ENCODE data around the gene SPATA9. TPM values are rescaled to one million over a fixed set of nuclear protein-coding genes. Genes with fewer than 3 reads are reported as not detected.

SPATA9 gene
- total RNA-seq, 1 experiment from 2014 or later = not detected

GRCh38 chr5:95723632-95724369 is 41.0 kb upstream of the SPATA9 start:
- Histone ChIP-seq H2BK12ac (ENCODE audit: insufficient read length, low read depth, low read length) (no peak overlapping the region), H3K4me2 (ENCODE audit: insufficient read depth, insufficient read length, low read length) (no peak overlapping the region), H3K4ac (ENCODE audit: low read depth, low read length) (no peak overlapping the region), H3K4me1 (ENCODE audit: insufficient read depth, low read length) (peaks cover 4% of the 10 kb centered on the region; the same call in 1 of the 2 replicates), H4K5ac (ENCODE audit: insufficient read length, low read depth, low read length) (no peak overlapping the region), H3K79me2 (ENCODE audit: insufficient read depth, low read length) (no peaks in the 10 kb centered on the region), H3K23me2 (ENCODE audit: insufficient read length, low read depth, low read length, poor library complexity, severe bottlenecking) (no peaks in the 10 kb centered on the region), H2AFZ (ENCODE audit: low read length) (no peak overlapping the region), H2AK5ac (ENCODE audit: insufficient read length, low read length) (no peak overlapping the region), H3K23ac (ENCODE audit: insufficient read length, low read depth, low read length) (no peak overlapping the region), H3K79me1 (ENCODE audit: insufficient read depth, low read depth, low read length, poor library complexity, severe bottlenecking) (no peaks in the 10 kb centered on the region), H2BK15ac (ENCODE audit: low read depth, low read length) (no peak overlapping the region), H3K27ac (ENCODE audit: insufficient read length, low read depth, low read length) (no peak overlapping the region), H3K9ac (ENCODE audit: extremely low read depth, insufficient read length, low read length) (no peak overlapping the region), H3K27me3 (ENCODE audit: insufficient read depth, low read length) (peaks cover 2% of the 10 kb centered on the region; the same call in 1 of the 2 replicates), H3K56ac (ENCODE audit: insufficient read length, low read depth, low read length) (no peak overlapping the region), H3T11ph (ENCODE audit: low read length) (no peak overlapping the region), H2BK120ac (ENCODE audit: low read depth, low read length, poor library complexity, severe bottlenecking) (no peak overlapping the region), H4K8ac (replicated peaks; ENCODE audit: insufficient read length, low read depth, low read length) (no peak overlapping the region), H3K14ac (ENCODE audit: insufficient read depth, low read length) (no peak overlapping the region), H2BK20ac (ENCODE audit: low read depth, low read length, poor library complexity, severe bottlenecking) (no peak overlapping the region), H3K9me3 (ENCODE audit: control insufficient read depth, low read depth, low read length) (no peaks in the 10 kb centered on the region), H2BK5ac (ENCODE audit: insufficient read length, low read length) (no peak overlapping the region), H4K20me1 (ENCODE audit: control insufficient read depth, insufficient read depth, insufficient read length) (no peaks in the 10 kb centered on the region), H4K91ac (ENCODE audit: insufficient read length, low read depth, low read length) (no peak overlapping the region), H3K18ac (ENCODE audit: insufficient read length, low read depth, low read length) (no peak overlapping the region)
- DNase-seq = no peak
- Mint-ChIP-seq H3K4me1 (peaks cover 14% of the 10 kb centered on the region in 2 experiments), H3K9me3 (no peaks in the 10 kb centered on the region), H3K4me3 (no peak overlapping the region), H3K27ac (0 out of 7 replicates have a peak overlapping the region, but pooled peaks of 1 of the 3 experiments have one; percentile 75), H3K27me3 (ENCODE audit: low read depth) (peaks cover 18% of the 10 kb centered on the region), H3K36me3 (ENCODE audit: insufficient read depth in 1 of 3, low read depth in 3 of 3) (no peaks in the 10 kb centered on the region)
- TF ChIP-seq CTCF (conservative IDR thresholded peaks at IDR 0.05) = no peak
- no CpG with 5 or more reads among the region's 5 CpGs for WGBS (ENCODE audit: extremely low coverage, insufficient read length, low lambda C conversion rate)

Measured in H9 (cell line).